Activated CD4-positive, alpha-beta T cell treated with anti-CD3 and anti-CD28 coated beads, Interleukin-2, Interleukin-6, amounts not matched to agents 100 ng/mL and 50 ng/mL, durations not matched to agents 16 hours and 8 hours (primary cell): ENCODE results near the gene FZD10.

Source experiments
- DNase-seq: peaks from one replicate; pipeline ENCODE4 v3.0.0-alpha.2; 2020

Gene FZD10

DNA sequence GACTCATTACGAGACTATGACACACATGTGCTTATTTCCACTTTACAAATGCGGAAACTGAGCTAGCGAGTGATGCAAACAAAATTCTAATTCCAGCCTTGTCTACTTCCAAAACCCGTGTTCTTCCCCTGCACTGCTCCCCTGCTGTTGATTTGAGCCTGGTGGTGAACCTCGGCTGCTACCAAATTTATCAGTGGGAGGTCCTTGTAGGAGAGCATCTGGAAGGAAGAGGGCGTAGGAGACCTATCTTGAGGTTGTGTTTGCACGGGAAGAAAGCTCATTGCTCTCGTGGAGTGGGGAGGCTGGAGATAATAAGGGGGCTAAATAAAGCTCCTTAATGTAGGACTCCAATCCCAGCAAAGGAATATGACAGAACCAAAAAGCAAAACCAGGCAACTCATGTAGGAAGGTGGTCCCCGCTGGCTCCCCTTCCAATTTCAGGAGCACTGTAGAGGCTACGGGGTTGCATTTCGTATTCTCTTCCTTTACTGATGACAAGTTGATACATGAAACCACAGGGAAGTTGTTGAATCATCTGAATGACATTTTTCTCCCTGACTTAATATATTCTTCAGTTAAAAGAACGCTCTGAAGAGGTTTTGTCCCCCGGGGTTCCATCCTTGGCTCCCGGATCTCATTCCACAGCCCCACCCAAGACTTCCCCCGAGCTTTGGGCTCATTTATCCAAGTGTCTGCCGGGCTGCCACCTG lies 52.6 kb downstream of the FZD10 start:
- DNase-seq: no peak
